A673 (cell line): ENCODE results near the gene UST. TPM values are rescaled to one million over a fixed set of nuclear protein-coding genes. Genes with fewer than 3 reads are reported as not detected.
"Not testable (repeated sequence)": the region's sequence is repeated elsewhere in the genome, so short reads cannot be mapped to it uniquely, and the experiment has no call there.

Source experiments
- BruUV-seq: library from RNA; stranded (reverse); fragments of 400-500 nt; replicated peaks from 2 replicates; lab custom pipeline; 2021; lab: Mats Ljungman, UMichigan
- CTCF ChIA-PET: fragments of 300-600 bp; sonication (Branson Sonifier 250); formaldehyde crosslinking; loops from one replicate; lab custom pipeline; 2022; ENCODE audit warnings: antibody characterized with exemption; lab: Charles Lee
- POLR2A ChIA-PET: fragments of 300-600 bp; sonication (Branson Sonifier 250); formaldehyde crosslinking; loops from one replicate; lab custom pipeline; 2022; ENCODE audit warnings: antibody characterized with exemption; ENCODE audit not compliant: low non-redundant PET; lab: Charles Lee
- DNase-seq: peaks from one replicate; pipeline ENCODE4 v3.0.0-alpha.2; 2015; ENCODE audit warnings: low spot score
- H3K27ac ChIP-seq: fragments of 200-600 bp; sonication (generic); 2 replicates; pipeline ENCODE4 v1.5.1; 2016; ENCODE audit warnings: mixed run types, low read depth, mild to moderate bottlenecking, mixed read lengths, antibody characterized with exemption, low read length; ENCODE audit not compliant: poor library complexity, severe bottlenecking
- H3K27me3 ChIP-seq: fragments of 200-600 bp; sonication (generic); replicated peaks from 2 replicates; pipeline ENCODE4 v1.6.1; 2017; ENCODE audit warnings: mixed run types, low read depth, mild to moderate bottlenecking, mixed read lengths, antibody characterized with exemption, low read length; ENCODE audit not compliant: insufficient read depth, poor library complexity
- H3K36me3 ChIP-seq: fragments of 200-600 bp; sonication (generic); 2 replicates; pipeline ENCODE4 v1.6.1; 2016; ENCODE audit warnings: mixed run types, mild to moderate bottlenecking, mixed read lengths, antibody characterized with exemption, low read length; ENCODE audit not compliant: insufficient read depth, poor library complexity, severe bottlenecking
- H3K4me1 ChIP-seq: fragments of 200-600 bp; sonication (generic); 2 replicates; pipeline ENCODE4 v1.6.1; 2017; ENCODE audit warnings: mixed run types, mild to moderate bottlenecking, mixed read lengths, antibody characterized with exemption, low read length; ENCODE audit not compliant: insufficient read depth, poor library complexity, severe bottlenecking
- H3K4me3 ChIP-seq: fragments of 200-600 bp; sonication (generic); 2 replicates; pipeline ENCODE4 v1.5.1; 2016; ENCODE audit warnings: low read depth, mixed run types, mild to moderate bottlenecking, mixed read lengths, low read length; ENCODE audit not compliant: poor library complexity, severe bottlenecking
- H3K9me3 ChIP-seq: fragments of 200-600 bp; sonication (generic); 2 replicates; pipeline ENCODE4 v1.6.1; 2016; ENCODE audit warnings: mixed run types, low read depth, mild to moderate bottlenecking, mixed read lengths, antibody characterized with exemption, low read length; ENCODE audit not compliant: poor library complexity, severe bottlenecking
- EZH2 ChIP-seq: fragments of 200-600 bp; sonication (generic); IDR thresholded peaks from 2 replicates; pipeline ENCODE4 v1.6.1; 2017; ENCODE audit warnings: borderline replicate concordance, low read depth, mild to moderate bottlenecking, mixed read lengths, antibody characterized with exemption, low read length; ENCODE audit not compliant: poor library complexity, severe bottlenecking
- intact Hi-C: fragments of 100-400 bp; cut with micrococcal nuclease; formaldehyde crosslinking; loops from one replicate; pipeline ENCODE4 v1.10.0; 2022; ENCODE audit not compliant: unreplicated experiment
- total RNA-seq: library from RNA; stranded (reverse); gene quantifications from 2 replicates; pipeline ENCODE4 v1.2.3, GENCODE V29; 2021
- TF ChIP-seq, protein P1 (sequence below): fragments of 300-800, 200-600 bp; sonication (generic); conservative IDR thresholded peaks from 2 replicates; pipeline ENCODE4 v1.5.1; 2017; ENCODE audit warnings: low read depth, mild to moderate bottlenecking, antibody characterized with exemption, low read length, moderate library complexity, mixed read lengths

Gene UST
- total RNA-seq, 1 experiment from 2014 or later: 1.5 TPM

DNA sequence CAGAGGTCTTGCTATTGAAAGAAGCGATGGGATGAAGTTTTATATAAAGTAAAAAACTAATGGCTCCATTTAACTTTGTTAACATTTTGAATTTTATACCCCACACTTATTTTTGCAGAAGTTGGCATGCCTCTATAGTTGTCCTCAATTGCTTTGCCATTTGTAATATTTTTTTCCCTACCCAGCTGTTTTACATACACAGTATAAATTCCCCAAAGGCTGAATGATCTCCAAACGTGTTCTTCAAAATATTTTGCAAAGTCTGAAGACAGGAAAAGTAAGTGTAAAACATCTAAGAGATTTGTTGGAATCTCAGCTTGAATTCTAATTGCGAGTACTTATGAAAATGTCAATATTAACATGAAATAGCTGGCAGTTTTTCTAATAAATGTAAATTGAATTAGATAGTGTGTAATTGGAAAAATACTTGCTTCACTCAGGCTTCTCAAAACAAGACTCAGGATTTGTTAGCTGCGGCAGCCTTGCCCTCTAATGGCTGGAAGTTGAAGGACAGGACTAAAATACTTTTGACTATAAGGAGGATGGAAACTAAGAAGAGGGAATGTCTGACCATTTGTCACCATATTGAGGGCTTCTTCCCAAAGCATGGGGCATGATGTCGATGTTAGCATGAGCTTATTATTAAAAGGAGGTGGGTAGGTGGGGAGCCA is 226.8 kb downstream of the UST start:
- Histone ChIP-seq H3K36me3 (no peaks in the 10 kb centered on the region), H3K27ac (no peak overlapping the region), H3K27me3 (peaks cover 4% of the 10 kb centered on the region), H3K4me1 (no peaks in the 10 kb centered on the region), H3K9me3 (no peaks in the 10 kb centered on the region), H3K4me3 (no peak overlapping the region)
- BruUV-seq: no TSS peak
- POLR2A ChIA-PET: no interaction called here
- DNase-seq: peak; percentile 45
- TF ChIP-seq, protein P1, sequence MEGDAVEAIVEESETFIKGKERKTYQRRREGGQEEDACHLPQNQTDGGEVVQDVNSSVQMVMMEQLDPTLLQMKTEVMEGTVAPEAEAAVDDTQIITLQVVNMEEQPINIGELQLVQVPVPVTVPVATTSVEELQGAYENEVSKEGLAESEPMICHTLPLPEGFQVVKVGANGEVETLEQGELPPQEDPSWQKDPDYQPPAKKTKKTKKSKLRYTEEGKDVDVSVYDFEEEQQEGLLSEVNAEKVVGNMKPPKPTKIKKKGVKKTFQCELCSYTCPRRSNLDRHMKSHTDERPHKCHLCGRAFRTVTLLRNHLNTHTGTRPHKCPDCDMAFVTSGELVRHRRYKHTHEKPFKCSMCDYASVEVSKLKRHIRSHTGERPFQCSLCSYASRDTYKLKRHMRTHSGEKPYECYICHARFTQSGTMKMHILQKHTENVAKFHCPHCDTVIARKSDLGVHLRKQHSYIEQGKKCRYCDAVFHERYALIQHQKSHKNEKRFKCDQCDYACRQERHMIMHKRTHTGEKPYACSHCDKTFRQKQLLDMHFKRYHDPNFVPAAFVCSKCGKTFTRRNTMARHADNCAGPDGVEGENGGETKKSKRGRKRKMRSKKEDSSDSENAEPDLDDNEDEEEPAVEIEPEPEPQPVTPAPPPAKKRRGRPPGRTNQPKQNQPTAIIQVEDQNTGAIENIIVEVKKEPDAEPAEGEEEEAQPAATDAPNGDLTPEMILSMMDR: peak; percentile 67
- TF ChIP-seq EZH2: no peak
- intact Hi-C loops: no loop called here
- CTCF ChIA-PET: no interaction called here

DNA sequence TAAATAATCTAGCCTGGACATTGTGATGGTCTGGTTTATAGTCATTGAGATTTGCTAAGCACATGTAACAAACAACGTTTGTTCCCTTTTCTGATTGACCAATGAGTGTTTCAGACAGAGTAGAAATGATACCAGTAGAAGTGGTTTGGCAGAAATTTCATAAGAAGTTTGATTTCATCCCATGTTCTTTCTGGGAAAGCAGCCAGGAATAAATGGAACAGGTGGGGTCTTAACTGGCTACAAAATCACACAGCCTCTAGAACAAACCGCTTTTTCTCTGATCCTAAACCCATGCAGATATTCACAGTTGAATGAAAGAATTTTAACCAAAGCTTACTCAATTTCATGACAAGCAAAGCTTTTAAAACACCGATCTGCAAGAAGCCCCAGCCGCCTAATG is 227.5 kb downstream of the UST start:
- no peak for DNase-seq
- no peak overlapping the region for H3K27ac ChIP-seq
- CTCF ChIA-PET: no interaction called here
- H3K4me1 ChIP-seq: no peaks in the 10 kb centered on the region
- POLR2A ChIA-PET: no interaction called here
- intact Hi-C loops: no loop called here
- no TSS peak for BruUV-seq
- no peaks in the 10 kb centered on the region for H3K36me3 ChIP-seq
- no peaks in the 10 kb centered on the region for H3K9me3 ChIP-seq
- no peak overlapping the region for H3K4me3 ChIP-seq
- H3K27me3 ChIP-seq: peaks cover 4% of the 10 kb centered on the region
- TF ChIP-seq, protein P1: no peak
- no peak for TF ChIP-seq EZH2

DNA sequence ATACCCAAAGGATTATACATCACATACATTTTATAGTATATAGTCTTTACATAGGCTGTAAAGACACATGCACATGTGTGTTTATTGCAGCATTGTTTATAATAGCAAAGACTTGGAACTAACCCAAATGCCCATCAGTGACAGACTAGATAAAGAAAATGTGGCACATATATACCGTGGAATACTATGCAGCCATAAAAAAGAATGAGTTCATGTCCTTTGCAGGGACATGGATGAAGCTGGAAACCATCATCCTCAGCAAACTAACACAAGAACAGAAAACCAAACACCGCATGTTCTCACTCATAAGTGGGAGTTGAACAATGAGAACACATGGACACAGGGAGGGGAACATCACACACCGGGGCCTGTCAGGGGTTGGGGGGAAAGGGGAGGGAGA is 231.5 kb downstream of the UST start:
- POLR2A ChIA-PET, BruUV-seq, intact Hi-C loops, DNase-seq, CTCF ChIA-PET, H3K36me3 ChIP-seq, H3K4me1 ChIP-seq, H3K27ac ChIP-seq, H3K9me3 ChIP-seq, H3K4me3 ChIP-seq, H3K27me3 ChIP-seq: not testable (repeated sequence)
